ENCODE data around the gene MAX. TPM values are rescaled to one million over a fixed set of nuclear protein-coding genes. Genes with fewer than 3 reads are reported as not detected.

MAX gene
- total and polyA plus RNA-seq, 2 of the 4 experiments (the other 2 are of a cell fraction) = 45.2 to 51.8 TPM

GRCh38 chr14:65042296-65042695 is 60.0 kb downstream of the MAX start:
- ChIA-PET POLR2A (ENCODE audit: unreplicated experiment) (interaction anchor here (0.5 kb wide), 1 partner anchor 120 kb away, joined by 10 read pairs; no protein-coding TSS in a partner anchor), CTCF (interaction anchor here (0.6 kb wide), 1 partner anchor 355 kb away, joined by 6 read pairs; no protein-coding TSS in a partner anchor)
- Histone ChIP-seq H2BK15ac (ENCODE audit: low read depth, low read length) (no peak overlapping the region), H4K5ac (ENCODE audit: low read depth, low read length) (no peak overlapping the region), H3K36me3 (ENCODE audit: control insufficient read depth, insufficient read depth, low read length) (peaks cover 26% of the 10 kb centered on the region), H4K8ac (ENCODE audit: low read depth in 2 of 2, low read length in 2 of 2) (no peak overlapping the region), H2AK9ac (replicated peaks; ENCODE audit: low read depth, low read length, poor library complexity) (no peak overlapping the region), H3K4ac (ENCODE audit: low read depth, low read length) (no peak overlapping the region), H3K79me1 (ENCODE audit: low read depth in 1 of 2, low read length in 2 of 2) (no peaks in the 10 kb centered on the region; a peak in 1 of 4 replicates), H3K14ac (replicated peaks; ENCODE audit: low read depth, low read length) (no peak overlapping the region), H4K91ac (ENCODE audit: insufficient read depth, low read depth, low read length) (no peak overlapping the region), H2BK20ac (ENCODE audit: low read depth, low read length) (no peak overlapping the region), H3K9me1 (ENCODE audit: insufficient read depth, low read length) (0 out of 2 replicates have a peak, but pooled peaks cover 4% of the 10 kb centered on the region), H3K23ac (ENCODE audit: low read depth, low read length) (no peak overlapping the region), H3K4me2 (ENCODE audit: low read depth, low read length) (no peak overlapping the region), H4K20me1 (ENCODE audit: insufficient read depth, low read length) (no peaks in the 10 kb centered on the region), H2AK5ac (ENCODE audit: low read depth, low read length) (no peak overlapping the region), H3K27me3 (ENCODE audit: control insufficient read depth, insufficient read depth, low read length) (no peaks in the 10 kb centered on the region), H2AFZ (replicated peaks; ENCODE audit: low read length, poor library complexity) (no peak overlapping the region), H3K56ac (ENCODE audit: extremely low read depth, insufficient read depth, low read length) (no peak overlapping the region), H3K4me1 (ENCODE audit: control insufficient read depth, insufficient read depth, low read length) (no peaks in the 10 kb centered on the region), H3K27ac (ENCODE audit: insufficient read depth, low read length) (no peak overlapping the region), H3K4me3 (ENCODE audit: insufficient read depth, low read depth, low read length) (no peak overlapping the region), H3K9me3 (ENCODE audit: control insufficient read depth, insufficient read depth, low read length) (no peaks in the 10 kb centered on the region), H3K18ac (ENCODE audit: low read depth, low read length) (no peak overlapping the region), H2BK5ac (ENCODE audit: low read depth, low read length, poor library complexity, severe bottlenecking) (no peak overlapping the region), H3K9ac (ENCODE audit: low read depth, low read length) (no peak overlapping the region), H2BK120ac (ENCODE audit: low read depth, low read length) (no peak overlapping the region)
- no CpG with 5 or more reads among the region's 3 CpGs for WGBS, 2 experiments (ENCODE audit: extremely low coverage in 2 of 2, insufficient read length in 1 of 2)
- in situ Hi-C loops (cut with MboI; ENCODE audit: low sequenced_read_pairs) (no loop called here), intact Hi-C loops (cut with micrococcal nuclease) (no loop called here), dilution Hi-C loops (cut with HindIII; ENCODE audit: low sequenced_read_pairs, unreplicated experiment) (no loop called here)
- DNase-seq = no peak
- TF ChIP-seq POLR2A (IDR thresholded peaks at IDR 0.05; ENCODE audit: low read depth, low read length) (no peak), SMC3 (IDR thresholded peaks at IDR 0.05; ENCODE audit: low read depth, low read length) (no peak), FOS (IDR thresholded peaks at IDR 0.05; ENCODE audit: low read depth, low read length) (no peak)
- no peak for ATAC-seq (ENCODE audit: low read depth)
- BruUV-seq (replicated peaks) = no TSS peak

All from IMR-90 (cell line).